ENCODE results near the gene TCEA2.

TCEA2 gene

GRCh38 chr20:64093013-64093503 lies 30.1 kb downstream of the TCEA2 start:
- DNase-seq (ENCODE audit: low spot score) = no peak

GRCh38 chr20:64095455-64095854 lies 32.5 kb downstream of the TCEA2 start:
- no peak for DNase-seq (ENCODE audit: low spot score)

- DNase-seq (ENCODE audit: low spot score) = no peak
Measured at GRCh38 chr20:64095927-64096326, 32.9 kb downstream of the TCEA2 start.

- DNase-seq (ENCODE audit: low spot score) = no peak
Measured at GRCh38 chr20:64096535-64096934, 33.5 kb downstream of the TCEA2 start.

GRCh38 chr20:64098471-64099013 lies 35.5 kb downstream of the TCEA2 start:
- no peak for DNase-seq (ENCODE audit: low spot score)

- no peak for DNase-seq (ENCODE audit: low spot score)
Measured at GRCh38 chr20:64099086-64099786, 36.2 kb downstream of the TCEA2 start.

- DNase-seq (ENCODE audit: low spot score) = no peak
Measured at GRCh38 chr20:64099880-64100565, 37.0 kb downstream of the TCEA2 start.

GRCh38 chr20:64100566-64100888 lies 37.5 kb downstream of the TCEA2 start:
- DNase-seq (ENCODE audit: low spot score) = no peak

- no peak for DNase-seq (ENCODE audit: low spot score)
Measured at GRCh38 chr20:64100946-64101688, 38.1 kb downstream of the TCEA2 start.

- no peak for DNase-seq (ENCODE audit: low spot score)
Measured at GRCh38 chr20:64101731-64102621, 39.0 kb downstream of the TCEA2 start.

- DNase-seq (ENCODE audit: low spot score) = no peak
Measured at GRCh38 chr20:64102647-64103354, 39.8 kb downstream of the TCEA2 start.

- DNase-seq (ENCODE audit: low spot score) = no peak
Measured at GRCh38 chr20:64103871-64104666, 41.1 kb downstream of the TCEA2 start.

- DNase-seq (ENCODE audit: low spot score) = no peak
Measured at GRCh38 chr20:64104667-64105451, 41.9 kb downstream of the TCEA2 start.

GRCh38 chr20:64105846-64106434 lies 42.9 kb downstream of the TCEA2 start:
- no peak for DNase-seq (ENCODE audit: low spot score)

- DNase-seq (ENCODE audit: low spot score) = no peak
Measured at GRCh38 chr20:64106435-64106961, 43.5 kb downstream of the TCEA2 start.

- DNase-seq (ENCODE audit: low spot score) = no peak
Measured at GRCh38 chr20:64106981-64107735, 44.2 kb downstream of the TCEA2 start, which contains the start of gene NPBWR2. NPBWR2 (minus strand) TSS chr20:64107565; CDS start chr20:64106831, 734 bp downstream.

GRCh38 chr20:64107736-64108457 lies 44.9 kb downstream of the TCEA2 start:
- no peak for DNase-seq (ENCODE audit: low spot score)
